ENCODE results near the gene KCNC1.

DNA sequence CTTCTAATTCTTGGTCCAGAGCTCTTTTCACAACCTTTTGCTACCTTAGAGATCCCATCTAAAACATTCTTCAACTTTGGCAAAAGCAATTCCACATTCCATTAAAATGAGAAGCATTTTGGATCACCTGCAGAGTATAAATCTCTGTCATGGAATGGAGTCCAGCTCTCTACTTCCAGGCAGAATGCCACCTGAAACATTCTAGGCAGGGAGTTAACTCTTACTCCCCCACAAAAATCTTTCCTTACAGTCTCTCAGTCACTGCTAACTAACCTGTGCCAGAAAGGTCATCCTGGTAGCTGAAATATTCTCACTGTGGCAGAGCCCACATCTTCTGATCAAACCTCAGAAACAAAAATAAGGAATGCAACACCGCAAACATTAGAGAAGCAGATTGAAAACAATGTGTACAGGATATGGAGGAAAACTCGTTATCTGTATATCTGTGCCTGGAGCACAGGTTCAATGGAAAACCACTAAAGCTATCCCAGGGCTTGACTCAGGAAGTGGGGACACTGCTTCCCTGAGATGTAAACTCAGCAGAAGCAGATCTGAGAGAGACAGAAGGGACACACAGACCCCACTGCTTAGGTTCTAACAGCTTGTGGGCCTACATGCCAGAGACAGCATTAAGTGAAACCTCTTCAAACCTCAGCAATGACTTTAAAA, 78.9 kb downstream of the KCNC1 start:
- TF ChIP-seq POLR2AphosphoS5 (IDR thresholded peaks at IDR 0.05; ENCODE audit: low read depth, low read length) (no peak), TAF1 (IDR thresholded peaks at IDR 0.05; ENCODE audit: low read depth, low read length) (no peak), POLR2A (IDR thresholded peaks at IDR 0.05; ENCODE audit: low read depth, low read length) (no peak)
